NCI-H510A treated with DMSO at 0.1 percent for 48 hours (cell line): ENCODE data around the gene MYOM3.
A peak's percentile ranks its signal among the peaks of the same experiment; 100 is the strongest.
"Not testable (repeated sequence)": the region's sequence is repeated elsewhere in the genome, so short reads cannot be mapped to it uniquely, and the experiment has no call there.

Experiments
- DNase-seq: peaks from one replicate; lab custom pipeline; 2025; lab: John Stamatoyannopoulos, UW

MYOM3 gene

GRCh38 chr1:24071941-24072340 is 40.0 kb downstream of the MYOM3 start:
- no peak for DNase-seq

DNA sequence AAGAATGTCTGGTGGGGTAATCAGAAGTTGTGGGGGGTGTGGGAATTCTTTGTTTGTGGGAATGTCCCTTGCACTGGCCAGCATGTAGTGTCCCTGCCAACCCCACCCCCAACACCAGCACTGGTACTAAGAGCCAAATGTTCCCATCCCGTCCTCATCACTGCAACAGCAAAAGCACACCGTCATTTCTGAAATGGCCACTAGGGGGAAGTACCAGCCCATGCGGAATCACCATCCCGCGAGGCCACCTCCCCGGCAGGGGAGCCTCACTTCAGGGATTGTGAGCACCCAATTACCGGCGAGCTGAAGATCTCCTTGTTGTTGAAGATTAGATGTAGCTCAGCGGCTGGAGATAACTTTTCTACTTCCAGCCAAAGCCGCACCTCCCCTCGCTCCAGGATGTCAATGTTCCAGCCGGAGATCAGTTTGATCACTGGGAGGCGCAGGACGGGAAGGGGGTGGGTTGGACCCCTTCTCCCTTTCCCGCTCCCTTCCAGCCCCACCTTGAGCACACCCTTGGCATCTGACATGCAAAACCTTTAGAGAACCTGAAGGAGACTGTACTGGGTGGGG is 41.0 kb downstream of the MYOM3 start:
- peak; percentile 88 for DNase-seq

DNA sequence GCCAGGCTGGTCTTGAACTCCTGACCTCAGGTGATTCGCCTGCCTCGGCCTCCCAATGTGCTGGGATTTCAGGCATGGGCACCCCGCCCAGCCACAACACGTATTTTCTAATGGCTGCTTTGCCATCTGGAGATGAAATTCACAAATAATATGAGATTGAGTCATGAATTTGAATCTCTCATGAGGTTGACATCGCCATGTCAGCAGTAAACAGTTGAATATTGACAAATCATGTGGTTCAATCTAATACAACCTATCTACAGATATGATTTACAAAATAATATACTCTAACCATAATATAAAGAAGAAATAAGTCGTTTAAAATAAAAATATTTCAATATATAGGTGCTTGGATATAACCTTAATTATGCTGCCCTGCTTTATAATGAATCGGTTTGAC is 42.1 kb downstream of the MYOM3 start:
- no peak for DNase-seq

GRCh38 chr1:24067978-24068377 is 44.0 kb downstream of the MYOM3 start:
- DNase-seq: no peak

DNA sequence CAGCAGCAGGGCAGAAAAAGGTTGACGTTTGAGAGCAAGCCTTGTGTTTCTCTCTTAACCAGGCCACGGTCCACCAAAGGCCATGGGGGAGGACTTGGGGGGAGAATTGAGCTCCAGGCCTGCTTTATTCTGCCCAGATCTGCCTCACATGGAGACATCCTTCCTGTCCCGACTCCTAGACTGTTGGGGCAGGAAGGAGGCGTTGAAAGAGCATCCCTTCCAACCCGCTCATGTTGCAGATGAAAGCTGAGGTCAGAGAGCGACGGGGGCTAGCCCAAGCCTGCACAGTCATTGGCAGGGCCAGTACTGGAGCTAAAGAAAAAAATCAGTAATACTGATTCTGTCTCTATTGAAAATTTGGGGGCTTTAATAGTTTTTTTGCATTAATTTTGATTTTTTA is 46.6 kb downstream of the MYOM3 start:
- no peak for DNase-seq

DNA sequence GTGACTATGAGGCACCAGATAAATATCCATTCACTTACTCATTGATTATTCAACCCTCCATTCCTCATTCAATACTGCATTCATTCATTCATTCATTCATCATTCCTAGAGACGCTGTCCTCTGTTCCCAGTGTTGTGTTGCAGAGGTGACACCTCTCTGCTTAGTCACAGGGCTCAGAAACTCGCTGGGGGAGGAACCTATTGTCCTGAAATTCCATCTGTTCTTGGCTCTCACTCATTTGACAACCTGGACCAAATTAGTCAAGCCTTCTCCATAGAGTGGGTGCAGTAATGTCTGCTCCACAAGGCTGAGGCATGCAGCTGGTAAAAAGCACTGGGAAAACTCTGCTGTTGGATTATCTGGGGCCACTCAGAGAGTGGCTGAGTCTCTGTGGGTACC is 49.7 kb downstream of the MYOM3 start:
- no peak for DNase-seq

DNA sequence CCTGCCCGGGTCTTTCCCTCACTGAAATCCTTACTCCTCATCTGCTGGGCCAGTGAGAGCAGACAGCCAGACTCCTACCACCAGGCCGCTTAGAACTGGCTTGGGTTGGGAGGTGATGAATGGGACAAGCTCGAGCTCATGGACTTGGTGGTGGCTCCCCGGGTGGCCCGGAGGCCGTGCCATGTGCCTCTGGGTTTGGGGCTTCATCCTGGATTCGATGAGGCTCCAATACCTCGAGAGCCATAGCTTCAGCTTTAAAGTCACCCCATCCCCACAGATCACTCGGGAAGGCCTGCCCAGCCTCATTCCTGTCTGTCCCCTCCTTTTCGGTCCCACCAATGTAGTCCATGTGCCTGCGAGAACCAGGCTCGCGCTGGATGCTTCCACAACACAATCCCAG is 51.5 kb downstream of the MYOM3 start:
- DNase-seq: no peak

DNA sequence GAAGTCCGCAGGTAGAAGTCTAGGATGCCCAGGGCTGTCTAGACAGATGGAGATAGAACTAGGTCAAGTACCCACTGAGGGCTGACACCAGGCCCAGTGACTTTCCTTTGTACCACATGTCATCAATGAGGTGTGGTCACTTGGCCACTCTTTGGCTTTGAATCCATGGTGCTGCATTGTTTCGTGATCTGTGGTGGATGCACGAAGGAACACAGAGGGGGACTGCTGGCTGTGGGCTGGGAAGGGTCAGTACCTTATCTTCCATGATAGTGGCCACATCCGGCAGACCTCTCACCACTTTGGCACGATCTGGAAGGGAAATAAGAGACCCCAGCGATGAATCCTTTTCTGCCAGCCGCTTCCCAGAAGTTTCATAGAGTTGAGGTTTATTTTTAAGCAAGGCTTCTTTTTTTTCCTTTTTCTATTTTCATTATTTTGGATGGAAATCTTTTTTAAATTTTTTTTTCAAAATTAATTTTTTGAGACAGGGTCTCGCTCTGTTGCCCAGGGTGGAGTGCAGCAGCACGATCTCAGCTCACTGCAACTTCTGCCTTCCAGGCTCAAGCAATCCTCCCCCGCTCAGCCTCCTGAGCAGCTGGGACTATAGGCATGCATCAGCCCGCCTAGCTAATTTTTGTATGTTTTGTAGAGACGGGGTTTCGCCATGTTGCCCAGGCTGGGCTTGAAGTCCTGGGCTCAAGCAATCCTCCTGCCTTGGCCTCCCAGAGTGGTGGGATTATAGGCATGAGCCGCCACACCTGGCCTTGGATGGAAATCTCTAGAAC is 53.1 kb downstream of the MYOM3 start:
- DNase-seq: no peak

DNA sequence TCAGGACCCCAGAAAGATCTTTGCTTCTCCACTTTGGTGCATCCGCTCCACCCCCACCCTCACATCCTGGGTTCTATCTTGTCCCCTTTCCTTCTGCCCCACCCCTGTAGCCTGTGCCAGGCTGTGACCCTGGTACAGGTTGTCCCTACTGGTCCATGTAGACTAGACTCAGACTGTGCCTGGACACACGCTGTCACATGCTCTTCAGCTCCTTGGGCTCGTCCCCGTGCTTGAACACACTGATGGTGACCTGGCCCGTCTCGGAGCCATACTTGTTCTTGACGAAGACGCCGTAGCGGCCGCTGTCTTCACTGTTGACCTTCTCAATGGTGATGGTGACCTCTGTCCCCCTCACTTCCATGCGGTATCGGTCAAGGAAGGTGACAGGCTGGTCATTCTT is 54.8 kb downstream of the MYOM3 start:
- no peak for DNase-seq

DNA sequence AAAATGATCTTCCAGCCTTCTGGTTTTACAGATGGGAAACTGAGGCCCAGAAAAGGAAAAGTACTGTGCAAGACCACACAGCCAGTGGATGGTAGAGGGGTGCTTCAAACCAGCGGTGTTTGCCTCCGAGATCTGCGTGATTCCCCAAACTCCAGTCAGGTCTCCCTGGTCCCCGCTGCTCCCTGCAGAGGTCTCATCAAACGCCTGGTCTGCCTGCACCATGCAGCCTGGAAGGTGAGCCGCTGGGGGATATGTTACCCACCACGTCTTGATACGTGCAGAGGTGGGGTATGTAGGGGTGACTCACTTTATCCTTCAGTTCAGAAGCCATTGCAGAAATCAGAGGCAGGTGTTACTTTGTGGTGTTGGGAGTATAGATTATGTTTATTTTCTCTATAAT is 56.3 kb downstream of the MYOM3 start:
- DNase-seq: no peak

DNA sequence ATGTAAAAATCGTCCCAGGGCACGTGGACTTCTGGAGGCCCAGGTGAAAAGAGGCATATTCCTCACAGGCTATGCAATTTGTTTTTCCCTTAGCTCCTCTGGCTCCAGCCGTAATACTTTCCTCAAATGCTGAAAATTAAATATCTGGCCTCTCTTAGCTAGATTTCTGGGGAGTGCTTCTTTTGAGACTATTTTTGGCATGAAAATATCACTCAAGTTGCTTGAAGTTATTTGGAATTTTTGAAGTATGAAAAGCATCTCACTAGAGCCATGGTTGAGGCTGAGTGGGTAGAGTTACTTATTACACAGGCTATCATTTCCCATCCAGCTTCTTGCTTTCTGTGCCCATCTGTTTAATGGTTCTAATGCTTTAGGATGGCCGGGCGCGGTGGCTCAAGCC is 59.7 kb downstream of the MYOM3 start:
- no peak for DNase-seq

DNA sequence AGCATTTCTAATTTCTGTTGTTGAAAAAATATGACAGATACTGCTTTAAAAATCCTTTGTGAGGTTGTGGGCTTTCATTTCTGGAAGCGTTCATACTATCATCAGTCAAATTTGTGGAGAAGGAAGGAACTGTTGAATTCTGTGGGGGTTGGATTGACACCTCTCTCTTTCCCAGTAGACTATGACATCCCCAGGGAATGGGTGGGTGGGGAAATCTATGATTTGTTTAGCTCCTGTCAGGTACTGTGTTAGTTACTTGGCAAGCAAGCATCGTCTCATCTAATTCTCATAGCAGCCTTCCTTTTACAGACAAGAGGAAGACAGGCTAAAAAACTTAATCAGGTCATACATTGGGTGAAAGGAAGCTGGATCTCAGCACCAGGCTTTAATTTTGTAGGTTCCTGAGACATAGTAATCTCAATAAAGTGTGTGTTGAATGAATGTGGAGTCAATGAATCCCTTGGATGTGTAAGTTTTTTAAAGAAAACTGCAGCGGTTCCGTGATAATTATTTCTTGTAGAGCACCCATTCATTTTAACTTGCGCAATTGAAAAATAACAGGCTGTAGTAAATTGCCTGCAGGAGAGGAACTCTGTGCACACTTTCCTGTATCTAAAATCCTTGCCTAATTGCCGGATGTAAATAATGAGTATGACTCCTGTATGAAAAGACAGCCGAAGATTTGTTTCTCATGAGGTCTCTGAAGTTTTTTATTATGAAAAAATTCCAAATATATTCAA is 60.6 kb downstream of the MYOM3 start:
- no peak for DNase-seq

GRCh38 chr1:24049733-24050132 is 62.2 kb downstream of the MYOM3 start:
- no peak for DNase-seq

- DNase-seq: not testable (repeated sequence)
Observed at GRCh38 chr1:24048894-24049293, 63.0 kb downstream of the MYOM3 start.

GRCh38 chr1:24048205-24048869 is 63.6 kb downstream of the MYOM3 start:
- DNase-seq: no peak

- DNase-seq: no peak
Observed at GRCh38 chr1:24047110-24047477, 64.8 kb downstream of the MYOM3 start.

GRCh38 chr1:24045771-24046170 is 66.2 kb downstream of the MYOM3 start:
- no peak for DNase-seq

DNA sequence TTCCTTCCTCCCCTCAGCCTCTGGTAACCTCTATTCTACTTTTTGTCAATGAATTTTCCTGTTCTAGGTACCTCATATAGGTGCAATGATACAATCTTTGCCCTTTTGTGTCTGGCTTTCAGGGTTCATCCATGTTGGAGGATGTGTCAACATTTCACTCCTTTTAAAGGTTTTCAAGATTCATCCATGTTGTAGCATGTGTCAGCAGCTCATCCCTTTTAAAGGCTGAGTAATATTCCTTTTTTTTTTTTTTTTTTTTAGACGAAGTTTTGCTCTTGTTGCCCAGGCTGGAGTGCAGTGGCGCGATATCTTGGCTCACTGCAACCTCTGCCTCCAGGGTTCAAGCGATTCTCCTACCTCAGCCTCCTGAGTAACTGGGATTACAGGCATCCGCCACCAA is 67.3 kb downstream of the MYOM3 start:
- DNase-seq: not testable (repeated sequence)

DNA sequence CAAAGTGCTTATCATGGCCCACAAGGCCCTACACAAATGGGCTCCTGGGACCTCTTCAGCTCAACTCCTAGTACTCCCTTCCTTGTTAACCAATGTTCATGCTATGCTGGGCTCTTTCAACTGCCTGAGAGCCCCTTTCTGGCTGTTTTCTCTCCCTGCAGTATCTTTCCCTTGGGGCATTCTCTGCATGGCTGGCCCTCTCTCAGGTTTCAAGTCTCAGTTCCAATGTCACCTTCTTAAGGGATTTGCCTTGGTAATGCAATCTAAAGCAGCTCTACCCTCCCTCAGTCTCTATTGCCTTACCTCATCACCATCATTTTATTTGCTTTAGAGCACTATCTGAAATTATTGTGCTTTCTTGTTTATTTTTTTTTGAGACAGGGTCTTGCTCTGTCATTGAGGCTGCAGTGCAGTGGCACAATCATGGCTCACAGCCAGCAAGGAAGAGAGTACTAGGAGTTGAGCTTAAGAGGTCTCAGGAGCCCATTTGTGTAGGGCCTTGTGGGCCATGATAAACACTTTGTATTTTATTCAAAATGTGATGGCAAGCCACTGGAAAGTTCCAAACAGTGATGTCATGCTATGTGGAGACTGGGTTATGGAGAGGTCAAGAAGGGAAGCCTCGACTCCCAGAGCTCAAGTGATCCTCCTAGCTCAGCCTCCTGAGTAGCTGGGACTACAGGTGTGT is 68.4 kb downstream of the MYOM3 start:
- DNase-seq: no peak

GRCh38 chr1:24042315-24042714 is 69.6 kb downstream of the MYOM3 start:
- no peak for DNase-seq

DNA sequence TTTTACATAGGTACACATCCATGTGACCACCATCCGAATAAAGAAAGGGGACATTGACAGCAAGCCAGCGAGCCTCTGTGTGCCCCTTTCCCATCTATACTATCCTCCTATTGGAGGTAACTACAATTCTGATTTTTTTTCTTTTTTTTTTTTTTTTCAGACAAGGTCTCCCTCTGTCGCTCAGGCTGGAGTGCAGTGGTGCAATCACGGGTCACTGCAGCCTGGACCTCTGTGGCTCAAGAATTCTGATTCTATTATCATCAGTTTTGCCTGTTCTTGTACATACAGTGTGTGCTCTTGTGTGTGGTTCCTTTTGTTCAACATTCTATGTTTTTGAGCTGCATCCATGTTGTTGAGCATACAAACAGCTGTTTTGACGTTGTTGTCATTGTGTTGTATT is 75.8 kb downstream of the MYOM3 start:
- no peak for DNase-seq

DNA sequence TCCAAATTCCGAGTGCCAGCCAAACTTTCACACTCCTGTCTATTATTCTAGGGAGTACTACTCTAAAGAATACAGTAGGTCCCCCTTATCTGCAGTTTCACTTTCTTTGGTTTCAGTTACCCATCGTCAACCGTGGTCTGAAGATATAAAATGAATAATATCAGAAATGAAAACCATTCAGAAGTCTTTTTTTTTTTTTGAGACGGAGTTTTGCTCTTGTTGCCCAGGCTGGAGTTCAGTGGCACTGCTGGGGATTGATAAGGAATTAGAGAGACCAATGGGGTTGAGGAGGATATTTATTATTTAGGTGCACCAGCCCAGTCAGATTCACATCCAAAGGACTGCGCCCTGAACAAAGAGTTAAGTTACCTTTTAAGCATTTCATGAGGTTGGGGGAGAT is 79.0 kb downstream of the MYOM3 start:
- DNase-seq: no peak
